ENCODE results near the gene HTR4. TPM values are rescaled to one million over a fixed set of nuclear protein-coding genes. Genes with fewer than 3 reads are reported as not detected.
A peak's percentile ranks its signal among the peaks of the same experiment; 100 is the strongest.

The HTR4 gene
- total RNA-seq, 1 donor from 2014 or later: not detected

DNA sequence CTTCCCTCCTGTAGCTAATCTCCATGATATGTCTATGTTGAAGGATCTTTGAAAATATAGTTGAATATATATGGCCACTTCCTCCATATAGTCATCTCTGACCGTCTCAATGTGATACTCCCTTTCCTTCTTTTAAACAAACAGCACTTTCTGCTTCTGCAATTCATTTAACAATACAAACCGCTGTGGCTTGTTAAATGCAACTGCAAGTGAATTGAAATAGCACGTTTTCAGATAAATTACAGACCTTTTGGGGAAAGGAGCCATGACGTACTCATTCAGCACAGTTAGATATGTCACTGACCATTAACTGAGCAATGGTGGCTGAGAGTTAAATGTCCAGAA, 188.1 kb downstream of the HTR4 start:
- Mint-ChIP-seq H3K9me3 (ENCODE audit: low read depth) (no peaks in the 10 kb centered on the region), H3K27me3 (no peaks in the 10 kb centered on the region), H3K4me3 (ENCODE audit: low read depth) (no peak overlapping the region), H3K4me1 (ENCODE audit: low read depth) (peaks cover 2% of the 10 kb centered on the region), H3K36me3 (ENCODE audit: insufficient read depth) (no peaks in the 10 kb centered on the region), H3K27ac (no peak overlapping the region)
- no peak for DNase-seq (ENCODE audit: low spot score, unreplicated experiment)
- TF ChIP-seq, protein P1, sequence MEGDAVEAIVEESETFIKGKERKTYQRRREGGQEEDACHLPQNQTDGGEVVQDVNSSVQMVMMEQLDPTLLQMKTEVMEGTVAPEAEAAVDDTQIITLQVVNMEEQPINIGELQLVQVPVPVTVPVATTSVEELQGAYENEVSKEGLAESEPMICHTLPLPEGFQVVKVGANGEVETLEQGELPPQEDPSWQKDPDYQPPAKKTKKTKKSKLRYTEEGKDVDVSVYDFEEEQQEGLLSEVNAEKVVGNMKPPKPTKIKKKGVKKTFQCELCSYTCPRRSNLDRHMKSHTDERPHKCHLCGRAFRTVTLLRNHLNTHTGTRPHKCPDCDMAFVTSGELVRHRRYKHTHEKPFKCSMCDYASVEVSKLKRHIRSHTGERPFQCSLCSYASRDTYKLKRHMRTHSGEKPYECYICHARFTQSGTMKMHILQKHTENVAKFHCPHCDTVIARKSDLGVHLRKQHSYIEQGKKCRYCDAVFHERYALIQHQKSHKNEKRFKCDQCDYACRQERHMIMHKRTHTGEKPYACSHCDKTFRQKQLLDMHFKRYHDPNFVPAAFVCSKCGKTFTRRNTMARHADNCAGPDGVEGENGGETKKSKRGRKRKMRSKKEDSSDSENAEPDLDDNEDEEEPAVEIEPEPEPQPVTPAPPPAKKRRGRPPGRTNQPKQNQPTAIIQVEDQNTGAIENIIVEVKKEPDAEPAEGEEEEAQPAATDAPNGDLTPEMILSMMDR (IDR thresholded peaks at IDR 0.05; ENCODE audit: unreplicated experiment): no peak

DNA sequence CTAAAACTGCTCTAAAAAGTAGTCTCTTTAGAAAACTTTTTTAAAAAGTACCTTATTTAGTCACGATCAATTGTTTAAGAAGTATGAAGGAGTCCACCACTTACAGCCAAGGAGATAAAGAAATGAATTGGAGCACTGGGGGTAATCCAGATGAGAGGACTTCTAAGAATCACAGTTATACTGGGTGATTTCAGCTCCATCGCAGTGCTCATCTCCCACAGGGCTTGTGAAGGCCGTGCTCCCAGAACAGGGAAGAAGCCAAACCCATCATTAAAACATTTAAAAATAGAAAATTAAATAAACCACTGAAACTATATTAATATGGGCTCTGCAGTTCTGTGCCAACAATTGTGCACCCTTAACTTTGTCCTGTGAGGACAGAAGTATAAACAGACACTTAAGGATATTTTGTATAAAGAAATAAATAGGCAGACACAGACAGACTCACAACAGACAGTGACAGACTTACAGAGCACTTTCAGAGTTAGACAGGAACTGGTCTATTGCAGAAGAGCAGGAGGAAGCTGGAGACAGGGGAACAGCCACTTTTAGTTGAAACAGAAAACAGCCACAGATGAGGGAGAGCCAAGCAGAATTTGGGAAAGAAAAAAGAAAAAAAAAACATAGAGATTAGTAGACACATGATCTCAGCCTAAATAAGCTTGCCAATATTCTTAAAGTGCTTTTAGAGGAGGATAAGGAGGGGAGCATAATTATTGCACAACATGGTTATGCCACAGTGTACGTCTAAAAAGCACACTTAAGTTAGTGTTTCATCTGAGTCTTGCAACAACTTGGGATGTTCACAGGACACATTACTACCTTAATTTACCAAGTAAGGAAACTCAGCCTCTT, 188.7 kb downstream of the HTR4 start:
- Mint-ChIP-seq H3K27ac (no peak overlapping the region), H3K4me1 (ENCODE audit: low read depth) (peaks cover 2% of the 10 kb centered on the region), H3K4me3 (ENCODE audit: low read depth) (no peak overlapping the region), H3K36me3 (ENCODE audit: insufficient read depth) (no peaks in the 10 kb centered on the region), H3K9me3 (ENCODE audit: low read depth) (no peaks in the 10 kb centered on the region), H3K27me3 (no peaks in the 10 kb centered on the region)
- TF ChIP-seq, protein P1 (IDR thresholded peaks at IDR 0.05; ENCODE audit: unreplicated experiment): no peak
- no peak for DNase-seq (ENCODE audit: low spot score, unreplicated experiment)

DNA sequence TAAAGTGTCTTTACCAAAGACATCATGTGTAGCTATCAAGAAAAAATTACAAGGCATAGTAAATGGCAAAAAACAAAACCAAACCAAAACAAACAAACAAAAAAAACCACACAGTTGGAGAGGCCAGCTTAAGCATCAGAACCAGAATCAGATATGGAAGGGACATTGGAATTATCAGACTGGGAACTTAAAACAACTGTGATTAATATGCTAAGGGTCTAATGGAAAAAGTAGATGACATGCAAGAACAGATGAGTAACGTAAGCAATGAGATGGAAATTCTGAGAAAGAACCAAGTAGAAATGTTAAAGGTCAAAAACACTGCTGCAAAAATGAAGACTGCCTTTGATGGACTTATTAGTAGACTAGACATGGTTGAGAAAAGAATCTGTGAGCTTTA, 194.7 kb downstream of the HTR4 start:
- Mint-ChIP-seq H3K27ac (no peak overlapping the region), H3K4me1 (ENCODE audit: low read depth) (peaks cover 13% of the 10 kb centered on the region), H3K4me3 (ENCODE audit: low read depth) (no peak overlapping the region), H3K36me3 (ENCODE audit: insufficient read depth) (no peaks in the 10 kb centered on the region), H3K9me3 (ENCODE audit: low read depth) (no peaks in the 10 kb centered on the region), H3K27me3 (peaks cover 6% of the 10 kb centered on the region)
- DNase-seq (ENCODE audit: low spot score, unreplicated experiment): no peak
- TF ChIP-seq, protein P1 (IDR thresholded peaks at IDR 0.05; ENCODE audit: unreplicated experiment): no peak

DNA sequence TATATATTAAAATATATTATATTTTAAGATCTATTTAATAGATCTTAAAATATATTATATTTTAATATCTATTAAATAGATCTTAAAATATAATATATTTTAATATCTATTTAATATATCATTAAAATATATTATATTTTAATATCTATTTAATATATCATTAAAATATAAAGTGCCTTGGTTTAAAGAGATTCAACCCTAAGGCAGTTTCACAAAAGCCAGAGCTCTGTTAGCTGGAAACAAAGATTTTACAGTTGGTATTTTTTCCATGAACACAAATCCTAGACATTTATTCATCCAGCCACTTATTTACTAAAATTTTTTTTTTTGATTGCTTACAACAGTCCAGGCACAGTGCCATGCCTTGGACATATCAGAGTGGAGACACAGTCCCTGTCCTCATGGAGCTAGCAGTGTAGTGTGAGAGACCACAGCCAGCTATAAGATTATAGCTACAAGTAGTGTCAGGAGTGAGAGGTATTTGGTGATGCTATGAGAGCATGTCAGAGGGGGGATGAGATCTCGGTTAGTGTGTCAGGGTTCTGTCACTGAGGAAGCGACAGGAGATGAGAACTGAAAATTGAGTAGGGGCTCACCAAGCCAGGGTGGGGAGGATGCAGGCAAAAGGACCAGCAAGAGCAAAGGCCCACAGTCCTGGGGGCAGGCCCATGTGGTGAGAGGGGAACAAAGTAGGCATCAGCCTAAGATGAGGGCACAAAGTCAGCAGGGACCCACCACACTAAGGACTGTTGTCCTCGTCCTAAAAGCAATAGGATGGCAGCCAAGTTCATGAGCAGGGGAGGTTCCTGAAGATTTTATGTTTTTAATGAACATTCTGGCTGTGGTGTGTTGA, 196.1 kb downstream of the HTR4 start:
- peaks cover 19% of the 10 kb centered on the region for H3K4me1 Mint-ChIP-seq (ENCODE audit: low read depth)
- TF ChIP-seq, protein P1 (IDR thresholded peaks at IDR 0.05; ENCODE audit: unreplicated experiment): no peak
- H3K27me3 Mint-ChIP-seq: peaks cover 6% of the 10 kb centered on the region
- no peak overlapping the region for H3K4me3 Mint-ChIP-seq (ENCODE audit: low read depth)
- no peaks in the 10 kb centered on the region for H3K9me3 Mint-ChIP-seq (ENCODE audit: low read depth)
- no peak overlapping the region for H3K27ac Mint-ChIP-seq
- H3K36me3 Mint-ChIP-seq (ENCODE audit: insufficient read depth): no peaks in the 10 kb centered on the region
- DNase-seq (ENCODE audit: low spot score, unreplicated experiment): no peak

DNA sequence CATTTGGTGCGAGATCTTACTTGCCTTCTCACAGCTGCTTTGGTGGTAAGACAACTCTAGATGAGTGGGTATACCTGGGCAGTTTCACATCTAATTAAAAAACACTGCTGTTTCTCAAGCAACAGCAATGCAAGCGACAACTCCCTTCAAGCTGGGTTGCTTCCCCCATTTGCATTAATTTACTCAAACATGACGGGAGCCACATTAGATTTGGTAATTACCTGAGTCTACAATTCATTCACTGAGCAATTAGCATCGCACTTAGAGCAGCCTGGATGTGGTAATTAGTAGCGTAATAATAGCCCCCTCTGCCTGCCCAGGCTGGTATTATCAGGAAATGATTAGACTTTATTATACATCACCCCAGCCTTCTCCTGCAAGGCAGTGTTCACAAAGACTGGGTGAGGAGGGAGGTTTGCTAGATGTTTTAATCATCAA, 197.1 kb downstream of the HTR4 start:
- Mint-ChIP-seq H3K36me3 (ENCODE audit: insufficient read depth) (no peaks in the 10 kb centered on the region), H3K4me3 (ENCODE audit: low read depth) (no peak overlapping the region), H3K9me3 (ENCODE audit: low read depth) (no peaks in the 10 kb centered on the region), H3K27me3 (peaks cover 9% of the 10 kb centered on the region), H3K4me1 (ENCODE audit: low read depth) (peaks cover 19% of the 10 kb centered on the region), H3K27ac (no peak overlapping the region)
- TF ChIP-seq, protein P1 (IDR thresholded peaks at IDR 0.05; ENCODE audit: unreplicated experiment): peak; percentile 45
- no peak for DNase-seq (ENCODE audit: low spot score, unreplicated experiment)
